ENCODE measurements around the gene FLNB. TPM values are rescaled to one million over a fixed set of nuclear protein-coding genes. Genes with fewer than 3 reads are reported as not detected.

FLNB gene
- total RNA-seq, 2 donors from 2014 or later: 37.6 to 59.6 TPM

GRCh38 chr3:58143417-58144055, 135.3 kb downstream of the FLNB start:
- no peaks in the 10 kb centered on the region for H3K27me3 ChIP-seq
- no peaks in the 10 kb centered on the region for H3K9me3 ChIP-seq
- no peak overlapping the region for H3K27ac ChIP-seq
- H3K4me1 ChIP-seq: no peaks in the 10 kb centered on the region
- peaks cover 43% of the 10 kb centered on the region for H3K36me3 ChIP-seq
- no peak for DNase-seq (ENCODE audit: low spot score)
- TF ChIP-seq CTCF (IDR thresholded peaks at IDR 0.05): no peak
- no peak overlapping the region for H3K4me3 ChIP-seq

- H3K27ac ChIP-seq: no peak overlapping the region
- TF ChIP-seq CTCF (IDR thresholded peaks at IDR 0.05): no peak
- peaks cover 44% of the 10 kb centered on the region for H3K36me3 ChIP-seq
Observed at GRCh38 chr3:58144478-58145325, 136.5 kb downstream of the FLNB start.

GRCh38 chr3:58148049-58148448, 139.8 kb downstream of the FLNB start:
- H3K9me3 ChIP-seq: no peaks in the 10 kb centered on the region
- peaks cover 52% of the 10 kb centered on the region for H3K36me3 ChIP-seq
- no peaks in the 10 kb centered on the region for H3K4me1 ChIP-seq
- no peak for TF ChIP-seq CTCF (IDR thresholded peaks at IDR 0.05)
- no peaks in the 10 kb centered on the region for H3K27me3 ChIP-seq
- H3K4me3 ChIP-seq: no peak overlapping the region
- H3K27ac ChIP-seq: no peak overlapping the region
- DNase-seq (ENCODE audit: low spot score): no peak

More at GRCh38 chr3:58144478-58145325, 136.5 kb downstream of the FLNB start:
- no peaks in the 10 kb centered on the region for H3K4me1 ChIP-seq
- H3K27me3 ChIP-seq: no peaks in the 10 kb centered on the region
- DNase-seq (ENCODE audit: low spot score): no peak
- no peak overlapping the region for H3K4me3 ChIP-seq
- H3K9me3 ChIP-seq: no peaks in the 10 kb centered on the region

- TF ChIP-seq CTCF (IDR thresholded peaks at IDR 0.05): no peak
- DNase-seq (ENCODE audit: low spot score): no peak
- H3K27me3 ChIP-seq: no peaks in the 10 kb centered on the region
- no peaks in the 10 kb centered on the region for H3K9me3 ChIP-seq
- no peaks in the 10 kb centered on the region for H3K4me1 ChIP-seq
- H3K36me3 ChIP-seq: peaks cover 69% of the 10 kb centered on the region
- H3K4me3 ChIP-seq: no peak overlapping the region
- no peak overlapping the region for H3K27ac ChIP-seq
Observed at GRCh38 chr3:58150130-58150809, 142.0 kb downstream of the FLNB start.

GRCh38 chr3:58150810-58151199, 142.6 kb downstream of the FLNB start:
- no peak overlapping the region for H3K27ac ChIP-seq
- H3K36me3 ChIP-seq: peaks cover 74% of the 10 kb centered on the region
- no peaks in the 10 kb centered on the region for H3K27me3 ChIP-seq
- H3K4me3 ChIP-seq: no peak overlapping the region
- TF ChIP-seq CTCF (IDR thresholded peaks at IDR 0.05): no peak
- H3K9me3 ChIP-seq: no peaks in the 10 kb centered on the region
- H3K4me1 ChIP-seq: no peaks in the 10 kb centered on the region
- DNase-seq (ENCODE audit: low spot score): no peak

Data from right atrium auricular region (tissue), 2 donors.